ENCODE measurements around the gene POLG2.
A peak's percentile ranks its signal among the peaks of the same experiment; 100 is the strongest.
"Not testable (repeated sequence)": the region's sequence is repeated elsewhere in the genome, so short reads cannot be mapped to it uniquely, and the experiment has no call there.

The POLG2 gene

DNA sequence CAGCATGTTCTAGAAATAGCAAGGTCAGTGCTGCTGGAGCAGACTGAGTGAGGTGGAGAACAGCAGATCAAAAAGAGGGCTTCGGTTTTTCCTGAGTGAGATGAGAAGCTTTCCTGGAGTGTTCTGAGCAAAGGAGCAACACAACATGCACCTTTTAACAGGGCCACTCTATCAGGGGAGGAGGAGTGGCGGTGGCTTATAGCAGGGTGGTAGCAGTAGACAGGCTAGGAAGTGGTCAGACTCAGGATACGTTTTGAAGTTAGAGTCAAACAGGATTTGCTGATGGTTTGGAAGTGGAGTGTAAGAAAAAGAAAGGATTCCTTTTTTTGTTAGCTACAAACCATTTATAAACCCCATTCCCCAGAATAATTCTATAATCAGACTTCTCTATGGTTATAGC, 12.5 kb downstream of the POLG2 start:
- DNase-seq (ENCODE audit: low spot score) = no peak

DNA sequence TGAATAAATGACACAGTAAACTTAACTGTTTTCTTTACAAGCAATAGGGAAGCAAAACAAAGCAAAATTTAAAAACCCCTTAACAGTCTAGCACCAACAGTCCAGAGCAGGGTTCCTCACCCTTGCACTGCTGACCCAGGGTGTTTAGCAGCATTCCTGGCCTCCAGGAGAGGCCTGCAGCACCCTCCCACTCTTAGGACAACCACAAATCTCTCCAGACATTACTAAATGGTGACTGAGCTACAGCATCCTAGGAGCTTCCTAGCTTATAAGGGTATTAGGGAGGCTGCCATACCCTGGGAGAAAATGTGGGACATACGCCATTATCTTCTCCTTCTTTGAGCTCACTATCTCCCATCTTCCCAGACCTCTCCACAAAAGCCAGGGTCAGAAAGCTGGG, 15.9 kb downstream of the POLG2 start:
- no peak for DNase-seq (ENCODE audit: low spot score)

DNA sequence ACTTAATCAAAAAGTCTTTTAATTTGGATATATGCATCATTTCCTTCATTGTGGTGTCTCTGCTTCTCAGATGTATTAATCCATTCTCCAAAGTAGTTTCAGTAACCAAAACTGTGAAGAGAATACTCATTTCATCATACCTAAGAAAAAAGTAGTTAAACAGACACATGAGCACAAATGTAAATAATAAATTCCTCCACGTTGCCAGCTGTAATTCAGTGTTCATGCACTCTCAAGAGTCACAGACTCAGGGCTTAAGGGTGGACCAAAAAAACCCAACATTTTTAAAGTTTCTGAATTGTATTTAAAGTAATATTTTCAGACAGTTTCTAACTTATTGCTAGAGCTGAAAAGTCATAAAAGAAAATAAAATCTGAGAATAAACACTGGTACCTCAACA, 19.0 kb downstream of the POLG2 start:
- DNase-seq (ENCODE audit: low spot score) = no peak

DNA sequence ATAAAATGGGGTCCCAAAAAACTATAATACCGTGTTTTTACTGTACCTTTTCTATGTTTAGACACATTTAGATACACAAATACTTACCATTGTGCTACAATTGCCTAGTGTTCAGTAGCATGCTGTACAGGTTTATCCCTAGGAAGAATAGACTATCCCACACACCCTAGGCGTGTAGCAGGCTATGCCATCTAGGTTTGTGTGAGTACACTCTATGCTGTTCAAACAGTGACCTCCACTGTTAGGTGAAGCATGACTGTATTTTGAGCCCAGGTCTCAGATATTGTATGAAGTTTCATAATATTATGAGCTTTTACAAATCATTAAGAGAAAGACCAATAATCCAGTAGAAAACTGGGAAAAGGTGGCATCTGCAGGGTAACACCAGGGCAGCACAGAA, 24.3 kb downstream of the POLG2 start:
- DNase-seq (ENCODE audit: low spot score) = no peak

DNA sequence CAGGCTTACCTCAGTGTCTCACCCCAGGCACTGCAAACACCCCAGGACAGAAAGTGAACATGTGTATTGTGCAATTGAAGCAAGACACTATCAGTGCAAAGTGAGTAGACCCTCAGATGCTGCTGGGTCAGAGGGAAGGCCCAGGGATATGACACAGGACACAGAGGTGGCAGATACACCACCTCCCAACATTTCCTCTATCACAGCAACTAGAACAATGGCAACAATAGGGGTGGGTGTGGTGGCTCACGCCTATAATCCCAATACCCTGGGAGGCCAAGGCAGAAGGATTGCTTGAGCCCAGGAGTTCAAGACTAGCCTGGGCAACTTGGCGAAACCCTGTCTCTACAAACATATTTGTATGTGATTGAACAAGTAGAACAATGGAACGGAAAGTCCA, 25.4 kb downstream of the POLG2 start:
- no peak for DNase-seq (ENCODE audit: low spot score)

DNA sequence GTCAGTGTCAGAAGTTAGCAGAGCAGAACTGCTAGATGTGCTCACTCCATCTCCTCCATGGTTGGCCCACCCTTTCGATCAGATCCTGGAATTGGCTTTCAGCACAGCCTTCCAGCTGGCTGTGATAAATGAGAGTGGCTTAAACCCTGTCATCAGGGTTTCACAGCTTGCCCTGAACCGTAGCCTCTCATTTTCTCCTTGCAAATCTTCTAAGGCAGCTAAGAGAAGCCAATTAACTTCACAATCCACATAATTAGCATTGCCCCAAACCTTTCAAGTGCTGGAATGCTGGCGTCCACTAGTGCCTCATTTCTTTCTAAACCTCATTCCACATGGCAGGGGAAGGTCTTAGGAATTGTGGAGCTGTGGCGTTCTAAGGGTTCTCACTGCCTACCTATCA, 26.2 kb downstream of the POLG2 start:
- no peak for DNase-seq (ENCODE audit: low spot score)

DNA sequence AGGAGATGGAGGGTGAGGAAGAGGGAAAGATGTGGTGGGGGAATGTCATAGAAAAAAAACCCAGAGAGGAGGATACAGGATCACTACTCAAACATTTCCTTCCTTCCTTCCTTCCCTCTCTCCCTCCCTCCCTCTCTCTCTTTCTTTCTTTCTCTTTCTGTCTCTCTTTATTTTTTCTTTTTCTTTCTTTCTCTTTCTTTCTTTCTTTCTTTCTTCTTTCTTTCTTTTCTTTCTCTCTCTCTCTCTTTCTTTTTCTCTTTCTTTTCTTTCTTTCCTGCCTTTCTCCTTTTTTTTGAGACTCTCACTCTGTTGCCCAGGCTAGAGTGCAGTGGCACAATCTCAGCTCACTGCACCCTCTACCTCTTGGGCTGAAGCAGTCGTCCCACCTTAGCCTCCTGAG, 30.0 kb downstream of the POLG2 start:
- DNase-seq (ENCODE audit: low spot score) = not testable (repeated sequence)

DNA sequence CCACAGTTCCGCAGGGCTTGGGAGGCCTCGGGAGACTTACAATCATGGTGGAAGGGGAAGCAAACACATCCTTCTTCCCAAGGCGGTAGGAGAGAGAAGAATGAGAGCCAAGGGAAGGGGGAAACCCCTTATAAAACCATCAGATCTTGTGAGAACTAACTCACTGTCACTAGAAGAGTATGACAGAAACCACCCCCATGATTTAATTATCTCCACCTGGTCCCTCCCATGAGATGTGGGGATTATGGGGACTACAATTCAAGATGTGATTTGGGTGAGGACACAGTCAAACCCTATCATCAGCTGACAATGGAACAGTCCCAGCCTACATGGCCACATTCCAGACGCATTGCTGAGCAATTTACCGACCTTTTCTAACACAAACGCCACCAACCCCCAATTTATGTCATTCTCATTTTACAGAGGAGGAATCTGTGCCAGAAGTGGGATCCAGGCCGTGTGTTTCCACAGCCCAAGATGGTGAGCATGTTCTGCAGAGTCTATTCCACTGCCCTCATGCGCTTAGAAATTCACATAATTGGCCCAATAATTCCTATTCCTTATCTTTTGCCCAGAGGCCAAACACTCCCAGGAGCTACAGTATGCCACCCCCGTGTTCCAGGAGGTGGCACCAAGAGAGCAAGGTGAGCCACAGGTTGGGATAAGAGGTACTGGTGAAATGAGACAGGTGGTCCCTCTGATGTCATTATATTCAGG, 30.7 kb downstream of the POLG2 start:
- DNase-seq (ENCODE audit: low spot score) = no peak

DNA sequence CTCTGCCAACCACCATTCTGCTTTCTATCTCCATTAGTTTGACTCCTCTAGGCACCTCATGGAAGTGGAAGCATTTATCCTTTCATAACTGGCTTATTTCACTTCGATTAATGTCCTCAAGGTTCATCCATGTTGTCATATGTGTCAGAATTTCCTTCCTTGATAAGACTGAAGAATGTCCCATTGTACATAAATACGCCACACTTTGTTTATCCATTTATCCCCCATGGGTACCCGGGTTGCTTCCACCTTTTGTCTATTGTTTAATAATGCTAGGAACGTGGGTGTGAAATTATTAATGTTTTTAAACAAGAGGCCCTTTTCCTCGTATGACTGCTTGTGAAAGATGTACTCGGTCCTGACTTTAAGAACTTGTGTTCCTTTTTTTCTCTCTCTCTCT, 35.1 kb downstream of the POLG2 start:
- no peak for DNase-seq (ENCODE audit: low spot score)

DNA sequence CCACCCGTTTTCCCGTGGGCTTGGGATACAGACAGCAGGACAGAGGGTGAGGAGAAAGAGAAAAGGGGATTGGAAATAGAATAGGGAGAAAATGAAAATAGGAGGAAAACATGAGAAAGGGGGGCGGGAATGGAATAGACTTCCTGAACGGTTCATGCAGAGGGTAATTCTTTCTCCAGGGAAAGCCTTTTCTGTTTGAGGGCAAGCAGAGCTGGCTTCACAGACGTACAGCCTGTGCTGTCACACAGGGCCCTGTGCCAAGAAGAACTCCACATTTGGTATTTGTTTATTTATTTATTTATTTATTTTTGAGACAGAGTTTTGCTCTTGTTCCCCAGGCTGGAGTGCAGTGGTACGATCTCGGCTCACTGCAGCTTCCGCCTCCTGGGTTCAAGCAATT, 35.9 kb downstream of the POLG2 start:
- DNase-seq (ENCODE audit: low spot score) = no peak

DNA sequence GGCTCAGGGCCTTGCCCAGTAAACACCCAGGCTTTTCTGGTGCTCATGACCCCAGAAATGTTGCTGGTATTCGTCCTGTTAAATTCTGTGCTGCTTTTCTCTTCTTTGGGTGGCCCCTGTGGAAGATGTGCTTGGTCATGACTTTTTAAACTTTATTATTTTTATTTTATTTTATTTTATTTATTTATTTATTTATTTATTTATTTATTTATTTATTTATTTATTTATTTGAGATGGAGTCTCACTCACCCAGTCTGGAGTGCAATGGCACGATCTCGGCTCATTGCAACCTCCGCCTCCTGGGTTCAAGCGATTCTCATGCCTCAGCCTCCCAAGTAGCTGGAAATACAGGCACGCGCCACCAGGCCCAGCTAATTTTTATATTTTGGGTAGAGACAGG, 37.0 kb downstream of the POLG2 start:
- DNase-seq (ENCODE audit: low spot score) = not testable (repeated sequence)

DNA sequence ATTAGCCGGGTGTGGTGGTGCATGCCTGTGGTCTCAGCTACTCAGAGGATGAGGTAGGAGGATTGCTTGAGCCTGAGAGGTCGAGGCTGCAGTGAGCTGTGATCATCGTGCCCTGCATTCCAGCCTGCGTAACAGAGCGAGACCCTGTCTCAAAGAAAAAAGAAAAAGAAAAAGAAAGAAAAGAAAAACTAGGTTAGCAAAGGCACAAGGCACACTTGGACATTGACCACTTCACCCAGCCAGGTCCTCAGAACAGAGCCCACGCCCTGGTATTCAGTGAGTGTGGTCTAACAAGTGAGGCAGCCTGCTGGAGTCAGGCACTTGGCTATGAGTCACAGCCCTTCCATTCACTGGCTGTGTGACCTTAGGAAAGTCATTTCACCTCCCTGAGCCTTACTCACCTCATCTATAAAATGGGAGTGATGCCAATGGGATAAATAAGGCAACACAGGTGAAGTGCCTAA, 37.5 kb downstream of the POLG2 start:
- DNase-seq (ENCODE audit: low spot score) = no peak

DNA sequence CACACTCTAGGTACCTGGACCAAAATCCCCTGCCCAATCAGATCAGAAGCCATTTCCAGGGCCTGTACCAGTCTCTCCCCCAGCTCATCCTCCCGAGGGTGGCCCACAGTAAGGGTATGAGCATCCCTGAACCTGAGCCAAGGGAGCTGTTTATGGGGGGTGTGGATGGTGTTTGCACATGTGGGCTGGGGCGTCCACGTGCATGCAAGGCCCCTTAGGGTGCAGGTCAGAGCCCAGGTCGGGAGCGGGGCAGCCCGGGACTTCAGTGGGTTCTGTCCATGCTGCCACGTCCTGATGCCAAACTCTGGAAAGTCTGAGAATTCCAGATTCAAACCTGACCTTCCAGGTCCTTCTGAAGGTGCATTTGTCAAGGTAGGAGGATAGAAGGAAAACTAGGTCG, 38.1 kb downstream of the POLG2 start:
- no peak for DNase-seq (ENCODE audit: low spot score)

DNA sequence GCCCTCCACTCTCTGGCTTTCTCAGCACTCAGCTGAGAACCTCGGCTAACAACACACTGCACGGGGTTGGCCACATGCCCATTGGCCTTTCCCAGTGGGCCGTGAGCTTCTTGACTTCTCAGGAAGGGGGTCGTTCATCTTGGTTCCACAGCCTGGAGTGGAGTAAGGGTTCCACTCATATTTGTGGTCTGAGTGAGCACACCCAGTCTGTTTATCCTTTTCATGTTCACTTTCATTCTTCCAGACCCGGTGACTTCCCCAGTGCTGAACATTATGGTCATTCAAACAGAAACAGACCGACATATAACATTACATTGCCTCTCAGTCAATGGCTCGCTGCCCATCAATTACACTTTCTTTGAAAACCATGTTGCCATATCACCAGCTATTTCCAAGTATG, 39.7 kb downstream of the POLG2 start:
- no peak for DNase-seq (ENCODE audit: low spot score)

DNA sequence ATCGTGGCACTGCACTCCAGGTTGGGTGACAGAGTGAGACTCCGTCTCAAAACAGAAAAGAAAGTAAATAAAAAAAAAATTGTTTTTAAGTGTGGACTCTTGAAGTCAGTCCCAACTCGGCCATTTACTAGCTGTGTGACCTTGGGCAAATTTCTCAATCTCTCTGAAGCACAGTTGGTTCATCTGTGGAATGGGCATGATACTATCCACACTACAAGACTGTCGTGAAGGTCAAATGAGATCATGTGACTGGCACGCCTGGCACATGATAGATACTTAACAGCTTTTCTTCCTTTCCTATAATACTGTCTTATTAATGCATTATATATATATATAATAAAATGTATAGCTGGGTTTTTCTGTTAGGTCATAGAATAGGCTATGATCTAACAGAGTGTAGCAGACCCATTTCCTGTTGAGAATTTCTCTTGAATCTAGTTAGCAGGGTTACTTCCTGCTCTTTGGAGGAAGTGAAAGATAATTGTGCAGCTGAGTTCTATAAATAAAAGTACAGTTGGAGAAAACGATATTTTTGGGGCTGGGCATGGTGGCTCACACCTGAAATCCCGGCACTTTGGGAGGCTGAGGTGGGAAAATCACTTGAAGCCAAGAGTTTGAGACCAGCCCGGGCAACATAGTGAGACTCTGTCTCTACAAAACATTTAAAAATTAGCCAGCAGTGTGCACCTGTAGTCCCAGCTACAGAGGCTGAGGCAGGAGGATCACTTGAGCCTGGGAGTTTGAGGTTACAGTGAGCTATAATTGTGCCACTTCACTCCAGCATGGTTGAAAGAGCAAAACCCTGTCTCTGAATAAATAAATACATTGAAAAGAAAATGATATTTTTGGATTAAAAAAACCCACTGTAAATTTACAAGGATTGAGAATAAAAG, 40.6 kb downstream of the POLG2 start:
- DNase-seq (ENCODE audit: low spot score) = no peak

DNA sequence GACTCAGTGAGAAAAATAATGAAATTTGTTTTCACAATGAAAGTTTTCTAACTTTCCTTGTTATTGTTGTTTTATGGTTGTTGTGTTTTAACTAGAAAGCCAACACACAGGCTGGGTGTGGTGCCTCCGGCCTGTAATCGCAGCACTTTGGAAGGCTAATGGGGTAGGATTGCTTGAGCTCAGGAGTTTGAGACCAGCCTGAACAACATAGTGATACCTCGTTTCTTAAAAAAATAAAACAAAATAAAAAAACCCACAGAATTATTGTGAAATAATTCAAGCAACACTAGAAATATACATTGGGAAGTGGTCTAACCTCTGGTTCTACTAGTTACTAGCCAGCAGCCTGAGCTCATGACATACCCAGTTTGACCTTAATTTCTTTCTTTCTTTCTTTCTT, 47.3 kb downstream of the POLG2 start:
- no peak for DNase-seq (ENCODE audit: low spot score)

DNA sequence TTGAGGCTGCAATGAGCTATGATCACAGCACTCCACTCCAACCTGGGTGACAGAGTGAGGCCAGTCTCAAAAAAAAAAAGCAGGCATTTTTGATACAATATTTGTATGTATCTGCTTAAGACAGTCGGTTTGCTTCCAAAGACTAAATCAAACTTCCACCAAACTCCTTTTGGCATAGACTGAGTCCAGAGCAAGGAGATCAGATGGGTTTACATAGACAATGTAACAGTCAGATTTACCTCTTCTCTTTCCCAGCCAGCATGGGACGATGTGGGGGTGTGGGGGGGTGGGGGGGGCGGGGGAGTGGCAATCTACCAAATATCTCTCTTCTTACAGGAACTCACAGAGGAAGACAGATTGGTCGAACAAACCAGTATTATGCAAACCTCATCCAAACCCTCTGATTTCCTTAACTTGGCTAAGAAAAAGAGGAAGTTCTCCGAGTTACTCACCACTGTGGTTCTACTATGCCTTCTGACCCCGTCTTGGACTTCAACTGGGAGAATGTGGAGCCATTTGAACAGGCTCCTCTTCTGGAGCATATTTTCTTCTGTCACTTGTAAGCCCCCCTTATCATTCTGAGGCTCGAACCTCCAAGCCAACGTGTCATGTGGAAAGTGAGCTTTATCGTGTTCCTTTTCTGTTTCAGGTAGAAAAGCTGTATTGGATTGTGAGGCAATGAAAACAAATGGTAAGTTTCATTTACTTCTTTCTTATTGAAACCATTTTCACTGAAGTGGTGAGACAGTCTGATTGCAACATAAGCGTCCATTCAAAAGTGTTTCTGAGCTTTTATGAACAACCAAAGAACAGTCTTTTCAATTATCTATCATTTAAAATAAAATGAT, 48.0 kb downstream of the POLG2 start, which contains the start of gene MILR1:
MILR1 (plus strand) TSS at position 451 of the 848 bp plus-strand sequence; CDS start at position 505, 54 bp downstream.
- peak; percentile 71 for DNase-seq (ENCODE audit: low spot score)

DNA sequence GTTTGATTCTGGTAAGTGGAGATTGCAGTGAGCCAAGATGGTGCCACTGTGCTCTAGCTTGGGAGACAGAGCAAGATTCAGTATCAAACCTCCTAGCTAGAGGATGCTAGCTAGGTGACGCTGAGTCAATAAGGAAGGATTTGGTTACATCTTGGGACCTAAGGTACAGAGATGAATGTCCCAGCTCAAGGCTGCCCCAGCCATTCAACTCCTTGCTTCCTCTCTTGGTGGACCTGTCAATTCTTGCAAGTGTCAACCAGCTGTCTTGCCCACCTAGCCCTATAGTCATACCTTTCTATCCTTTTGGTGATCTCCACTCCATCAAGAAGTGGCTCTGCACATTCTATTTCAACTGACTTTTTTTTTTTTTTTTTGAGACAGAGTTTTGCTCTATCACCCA, 49.3 kb downstream of the POLG2 start:
- DNase-seq (ENCODE audit: low spot score) = no peak

DNA sequence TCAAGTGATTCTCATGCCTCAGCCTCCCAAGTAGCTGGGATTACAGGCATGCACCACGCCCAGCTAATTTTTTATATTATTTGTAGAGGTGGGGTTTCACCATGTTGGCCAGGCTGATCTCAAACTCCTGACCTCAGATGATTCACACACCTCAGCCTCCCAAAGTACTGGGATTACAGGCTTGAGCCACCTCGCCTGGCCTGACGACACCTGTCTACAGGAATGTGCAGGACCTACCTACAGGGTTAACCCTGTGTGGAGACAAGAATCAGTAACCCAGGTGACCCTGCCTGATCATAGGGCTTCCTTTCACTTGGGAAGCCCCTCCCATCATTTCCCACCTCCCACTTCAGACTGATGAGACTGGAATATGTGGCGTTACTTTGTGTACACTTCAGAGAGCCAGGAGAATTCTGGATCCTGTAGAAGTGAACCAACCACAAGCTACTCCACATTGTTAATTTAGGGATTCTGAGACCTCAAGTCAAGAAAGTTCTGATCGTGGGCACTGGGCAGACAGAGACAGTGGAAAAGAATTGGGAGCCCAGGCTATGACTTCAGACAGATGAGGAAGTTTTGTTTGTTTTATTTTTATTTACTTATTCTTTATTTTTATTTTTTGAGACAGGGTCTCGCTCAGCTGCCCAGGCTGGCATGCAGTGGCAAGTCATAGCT, 53.6 kb downstream of the POLG2 start:
- DNase-seq (ENCODE audit: low spot score) = no peak

DNA sequence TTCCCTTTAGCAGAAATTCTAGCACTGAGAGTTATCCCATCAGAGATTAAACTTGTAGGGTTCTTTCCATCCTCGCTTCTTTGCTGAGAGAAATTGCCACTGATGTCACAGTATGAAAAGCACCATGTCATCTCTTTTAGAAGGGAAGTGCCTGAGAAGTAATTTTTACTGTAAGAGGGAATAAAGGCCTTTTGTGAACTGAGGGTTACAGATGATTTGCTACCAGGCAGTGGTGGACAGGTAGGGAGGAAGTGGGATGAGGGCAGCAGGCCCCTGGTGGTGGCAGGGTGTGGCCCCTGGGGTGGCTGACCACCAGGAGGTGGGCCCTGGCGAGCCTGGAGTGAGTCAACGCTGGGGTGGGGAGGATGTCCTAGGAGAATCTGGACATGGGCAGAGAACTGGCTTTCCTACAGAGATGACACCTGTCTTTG, 54.3 kb downstream of the POLG2 start:
- no peak for DNase-seq (ENCODE audit: low spot score)

DNA sequence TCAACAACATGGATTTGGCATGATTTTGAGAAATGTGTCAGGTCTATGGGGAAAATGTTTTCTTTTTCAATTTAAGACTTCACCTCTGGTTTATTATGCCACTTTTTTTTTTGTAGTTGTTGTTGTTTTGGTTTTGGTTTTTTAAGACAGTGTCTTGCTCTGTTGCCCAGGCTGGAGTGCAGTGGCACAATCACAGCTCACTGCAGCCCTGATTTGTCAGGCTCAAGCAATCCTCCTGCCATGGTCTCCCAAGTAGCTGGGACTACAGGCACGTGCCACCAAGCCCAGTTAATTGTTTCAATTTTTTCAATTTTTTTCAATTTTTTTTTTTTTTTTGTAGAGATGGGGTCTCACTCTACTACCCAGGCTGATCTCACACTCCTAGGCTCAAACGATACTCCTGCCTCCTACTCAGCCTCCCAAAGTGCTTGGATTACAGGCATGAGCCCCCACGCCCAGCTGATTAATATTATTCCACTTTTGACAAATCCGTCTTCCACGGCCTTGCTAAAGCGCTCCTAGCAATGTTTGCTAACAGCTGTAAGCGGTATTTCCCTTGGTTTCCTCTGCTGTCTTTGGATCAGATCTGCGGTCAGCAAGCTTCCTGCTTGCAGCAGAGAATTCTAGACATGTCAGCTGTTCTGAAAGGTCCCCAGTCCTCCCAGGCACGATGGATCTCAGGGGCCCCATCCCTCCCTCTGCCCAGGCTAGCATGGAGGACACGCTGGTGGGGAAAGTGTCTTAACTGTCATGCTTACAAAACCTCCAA, 54.9 kb downstream of the POLG2 start:
- DNase-seq (ENCODE audit: low spot score) = peak; percentile 59
